CD4-positive, CD25-positive, alpha-beta regulatory T cell (primary cell): Measurements from ENCODE around the gene ADTRP. TPM values are rescaled to one million over a fixed set of nuclear protein-coding genes. Genes with fewer than 3 reads are reported as not detected.

Experiments
- ATAC-seq, 2 donors: fragments of 150-1000 bp; cut with Tn5 transposase; one replicate each; pipeline ENCODE4 v1.10.0; 2021; ENCODE audit warnings: low read depth in 2 of 2, moderate number of reproducible peaks in 2 of 2, moderate library complexity in 1 of 2
- DNase-seq, 3 donors: peaks; one replicate each; pipeline versions ENCODE4 v3.0.0 to v3.0.0-alpha.2; 2012 to 2022; ENCODE audit warnings: mixed read lengths in 1 of 3
- H3K27ac ChIP-seq: one replicate; pipeline ENCODE4 v1.7.0; 2013; ENCODE audit warnings: mild to moderate bottlenecking, low read length; ENCODE audit not compliant: insufficient read depth, poor library complexity, severe bottlenecking
- H3K27me3 ChIP-seq: one replicate; pipeline ENCODE4 v1.7.0; 2013; ENCODE audit warnings: low read length; ENCODE audit not compliant: control insufficient read depth, insufficient read depth
- H3K36me3 ChIP-seq: one replicate; pipeline ENCODE4 v1.7.0; 2013; ENCODE audit warnings: mild to moderate bottlenecking, low read length, moderate library complexity; ENCODE audit not compliant: control insufficient read depth, insufficient read depth
- H3K4me1 ChIP-seq: 2 replicates; pipeline ENCODE4 v1.7.0; 2013; ENCODE audit warnings: mild to moderate bottlenecking, low read length; ENCODE audit not compliant: insufficient read depth, control insufficient read depth, poor library complexity, severe bottlenecking
- H3K4me3 ChIP-seq: one replicate; pipeline ENCODE4 v1.7.0; 2013; ENCODE audit warnings: low read depth, mild to moderate bottlenecking, low read length, moderate library complexity
- H3K9me3 ChIP-seq, 2 experiments: 1 replicate in 1 of 2; 2 replicates in 1 of 2; pipeline ENCODE4 v1.7.0; 2013; ENCODE audit warnings: low read length in 2 of 2, mild to moderate bottlenecking in 1 of 2, moderate library complexity in 1 of 2; ENCODE audit not compliant: control insufficient read depth in 2 of 2
- H3K27ac Mint-ChIP-seq, 3 donors: one replicate each; pipeline ENCODE4 v1.8.0; 2020 to 2022; ENCODE audit warnings: mild to moderate bottlenecking in 3 of 3, mixed read lengths in 3 of 3, moderate library complexity in 2 of 3
- H3K27me3 Mint-ChIP-seq: one replicate; pipeline ENCODE4 v1.8.0; 2022; ENCODE audit warnings: mild to moderate bottlenecking, mixed read lengths
- H3K36me3 Mint-ChIP-seq: one replicate; pipeline ENCODE4 v1.8.0; 2020; ENCODE audit warnings: mixed read lengths
- H3K4me1 Mint-ChIP-seq, 4 donors: one replicate each; pipeline ENCODE4 v1.8.0; 2020 to 2022; ENCODE audit warnings: mixed read lengths in 4 of 4, mild to moderate bottlenecking in 1 of 4
- H3K4me3 Mint-ChIP-seq, 4 donors: one replicate each; pipeline ENCODE4 v1.8.0; 2020 to 2022; ENCODE audit warnings: mild to moderate bottlenecking in 4 of 4, mixed read lengths in 4 of 4, moderate library complexity in 3 of 4
- H3K9me3 Mint-ChIP-seq, 7 donors: one replicate each; pipeline ENCODE4 v1.8.0; 2020 to 2022; ENCODE audit warnings: mixed read lengths in 7 of 7, mild to moderate bottlenecking in 3 of 7, moderate library complexity in 2 of 7
- polyA plus RNA-seq, 4 donors: library from polyadenylated mRNA; unstranded; fragments of 300-500 nt; fragmentation: Illumina TruSeq; gene quantifications; one replicate each; pipeline ENCODE4 v1.2.3, GENCODE V29; 2021
- total RNA-seq: library from RNA; stranded (reverse); gene quantifications from one replicate; pipeline ENCODE4 v1.2.3, GENCODE V29; 2022

The ADTRP gene
- total and polyA plus RNA-seq, 5 donors from 2014 or later = 27.3 to 41.7 (median 40.9) TPM

GRCh38 chr6:11772109-11772825, 6.3 kb downstream of the ADTRP start:
- Mint-ChIP-seq H3K36me3 (no peaks in the 10 kb centered on the region), H3K4me3 (no peak overlapping the region), H3K27ac (no peak overlapping the region), H3K4me1 (peaks cover 0 to 15% (median 6%) of the 10 kb centered on the region in 4 donors), H3K9me3 (no peaks in the 10 kb centered on the region), H3K27me3 (peaks cover 4% of the 10 kb centered on the region)
- Histone ChIP-seq H3K4me3 (no peak overlapping the region), H3K9me3 (no peaks in the 10 kb centered on the region), H3K36me3 (no peaks in the 10 kb centered on the region), H3K4me1 (no peaks in the 10 kb centered on the region), H3K27me3 (no peaks in the 10 kb centered on the region), H3K27ac (no peak overlapping the region)
- DNase-seq (no peak), ATAC-seq (no peak)

GRCh38 chr6:11771473-11772048, 7.0 kb downstream of the ADTRP start:
- Mint-ChIP-seq H3K9me3 (no peaks in the 10 kb centered on the region), H3K4me1 (peaks cover 0 to 14% (median 6%) of the 10 kb centered on the region in 4 donors), H3K36me3 (no peaks in the 10 kb centered on the region), H3K4me3 (no peak overlapping the region), H3K27me3 (peaks cover 4% of the 10 kb centered on the region), H3K27ac (no peak overlapping the region)
- no peaks in the 10 kb centered on the region for H3K4me1 ChIP-seq
- no peaks in the 10 kb centered on the region for H3K27me3 ChIP-seq
- ATAC-seq = no peak
- no peak overlapping the region for H3K4me3 ChIP-seq
- H3K9me3 ChIP-seq = no peaks in the 10 kb centered on the region
- no peak overlapping the region for H3K27ac ChIP-seq
- H3K36me3 ChIP-seq = no peaks in the 10 kb centered on the region
- no peak for DNase-seq

DNA sequence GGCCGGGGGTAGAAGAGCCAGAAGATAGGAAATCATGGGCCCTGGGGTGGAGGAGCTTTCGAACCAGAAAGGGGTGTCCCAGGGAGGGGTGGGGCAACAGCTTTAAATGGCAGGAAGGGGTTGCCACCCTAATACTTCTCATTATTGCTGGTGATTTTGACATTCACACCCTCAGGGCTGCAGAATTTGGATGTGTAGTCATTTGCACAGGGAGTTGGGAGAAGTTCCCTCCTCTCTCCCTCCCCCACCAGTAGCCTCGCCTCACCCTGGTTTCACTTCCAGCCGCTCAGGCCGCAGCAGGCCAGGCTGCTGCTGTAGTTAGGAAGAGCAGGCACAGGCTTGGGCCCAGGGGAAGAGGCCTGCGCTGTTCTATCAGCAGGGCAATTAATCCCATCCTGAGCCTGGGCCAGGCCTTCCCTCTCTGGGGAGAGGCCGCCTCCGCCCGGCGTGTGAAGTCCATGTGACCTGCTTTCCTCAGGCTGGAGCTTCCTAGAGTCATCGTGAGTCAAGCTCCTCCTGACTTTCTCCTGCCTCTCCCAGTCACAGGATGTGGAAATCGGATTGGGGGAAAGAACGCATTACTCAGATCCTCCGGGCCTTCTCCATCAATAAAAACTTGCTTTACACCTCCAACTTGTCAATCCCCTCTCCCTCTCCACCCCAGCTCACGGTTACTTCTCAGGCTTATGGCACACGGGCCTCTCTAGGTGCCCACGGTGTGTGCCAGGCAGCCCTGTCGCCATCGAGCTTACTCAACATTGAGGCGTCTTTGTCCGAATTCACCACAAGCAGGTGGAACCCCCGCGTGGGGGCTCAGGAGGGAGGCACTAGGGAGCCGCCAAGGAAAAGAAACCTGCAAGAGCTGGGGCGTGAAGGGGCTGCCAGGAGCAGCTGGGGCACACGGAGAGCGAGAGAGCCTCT, 7.8 kb downstream of the ADTRP start:
- Histone ChIP-seq H3K36me3 (no peaks in the 10 kb centered on the region), H3K4me1 (no peaks in the 10 kb centered on the region), H3K27me3 (no peaks in the 10 kb centered on the region), H3K9me3 (no peaks in the 10 kb centered on the region), H3K27ac (no peak overlapping the region), H3K4me3 (no peak overlapping the region)
- DNase-seq (no peak), ATAC-seq (peak; percentile 18 to 22)
- Mint-ChIP-seq H3K27ac (peak overlapping the region in 1 of 3 donors; percentile 84), H3K36me3 (no peaks in the 10 kb centered on the region), H3K27me3 (peaks cover 4% of the 10 kb centered on the region), H3K4me3 (no peak overlapping the region), H3K4me1 (peaks cover 0 to 11% (median 4%) of the 10 kb centered on the region in 4 donors), H3K9me3 (no peaks in the 10 kb centered on the region)

- H3K4me3 ChIP-seq = no peak overlapping the region
- no peak overlapping the region for H3K27ac ChIP-seq
- H3K9me3 Mint-ChIP-seq = no peaks in the 10 kb centered on the region
- peaks cover 4% of the 10 kb centered on the region for H3K27me3 Mint-ChIP-seq
- no peaks in the 10 kb centered on the region for H3K4me1 ChIP-seq
- H3K27me3 ChIP-seq = no peaks in the 10 kb centered on the region
- no peaks in the 10 kb centered on the region for H3K36me3 Mint-ChIP-seq
- H3K4me1 Mint-ChIP-seq = peaks cover 0 to 11% (median 4%) of the 10 kb centered on the region in 4 donors
- ATAC-seq = no peak
- H3K4me3 Mint-ChIP-seq = no peak overlapping the region
- no peak overlapping the region for H3K27ac Mint-ChIP-seq
- H3K36me3 ChIP-seq = no peaks in the 10 kb centered on the region
- H3K9me3 ChIP-seq = no peaks in the 10 kb centered on the region
- DNase-seq = no peak
Measured at GRCh38 chr6:11769811-11770545, 8.6 kb downstream of the ADTRP start.

GRCh38 chr6:11769244-11769643, 9.4 kb downstream of the ADTRP start:
- Histone ChIP-seq H3K4me1 (peaks cover 4% of the 10 kb centered on the region), H3K4me3 (no peak overlapping the region), H3K27me3 (no peaks in the 10 kb centered on the region), H3K36me3 (no peaks in the 10 kb centered on the region), H3K27ac (no peak overlapping the region), H3K9me3 (no peaks in the 10 kb centered on the region)
- no peak for ATAC-seq
- peaks cover 5% of the 10 kb centered on the region for H3K27me3 Mint-ChIP-seq
- H3K4me3 Mint-ChIP-seq = no peak overlapping the region
- no peaks in the 10 kb centered on the region for H3K36me3 Mint-ChIP-seq
- peaks cover 0 to 12% (median 7%) of the 10 kb centered on the region in 4 donors for H3K4me1 Mint-ChIP-seq
- DNase-seq = no peak
- peak overlapping the region in 1 of 3 donors; percentile 33 for H3K27ac Mint-ChIP-seq
- no peaks in the 10 kb centered on the region for H3K9me3 Mint-ChIP-seq

DNA sequence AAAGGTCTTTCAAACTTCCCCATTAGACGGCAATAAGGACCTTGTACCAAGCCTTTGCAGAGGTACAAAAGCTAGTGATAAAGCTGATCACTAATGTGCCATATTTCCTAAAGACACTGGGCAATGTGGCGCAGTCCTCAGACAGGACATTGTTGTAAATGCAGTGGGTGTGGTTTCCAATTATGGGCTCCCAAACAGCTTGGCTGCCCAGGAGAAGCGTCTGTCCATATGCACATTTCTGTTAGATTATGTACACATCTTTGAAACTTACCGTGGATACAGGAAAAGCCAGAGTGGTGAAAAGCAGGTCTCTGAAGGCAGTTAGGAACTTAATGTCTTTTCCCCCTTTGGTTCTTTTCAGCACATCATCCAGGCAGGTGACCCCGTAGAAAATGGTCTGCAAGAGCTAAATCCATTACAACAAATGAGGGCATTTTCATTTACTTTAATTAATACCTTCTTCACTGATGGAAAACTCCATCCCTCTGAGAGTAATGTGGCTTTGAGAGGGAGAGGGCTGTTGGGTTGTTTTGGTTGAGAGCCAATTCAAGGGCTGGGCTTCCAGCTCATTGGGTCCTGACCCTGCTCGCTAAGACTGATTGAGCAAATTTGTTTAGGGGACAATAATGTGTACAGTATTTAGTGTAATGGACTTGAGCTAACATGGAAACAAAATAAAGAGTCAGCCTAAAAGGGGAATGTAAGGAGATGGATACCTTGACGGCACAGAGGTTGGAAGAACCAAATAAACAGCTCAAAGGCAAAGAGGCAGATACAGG, 10.4 kb downstream of the ADTRP start:
- ATAC-seq (no peak), DNase-seq (no peak)
- Mint-ChIP-seq H3K4me1 (peaks cover 0 to 17% (median 11%) of the 10 kb centered on the region in 4 donors), H3K36me3 (no peaks in the 10 kb centered on the region), H3K27me3 (peaks cover 9% of the 10 kb centered on the region), H3K4me3 (no peak overlapping the region), H3K27ac (no peak overlapping the region), H3K9me3 (no peaks in the 10 kb centered on the region)
- H3K9me3 ChIP-seq = no peaks in the 10 kb centered on the region
- no peak overlapping the region for H3K4me3 ChIP-seq
- H3K27ac ChIP-seq = no peak overlapping the region
- H3K4me1 ChIP-seq = peaks cover 4% of the 10 kb centered on the region
- H3K27me3 ChIP-seq = no peaks in the 10 kb centered on the region
- H3K36me3 ChIP-seq = no peaks in the 10 kb centered on the region

DNA sequence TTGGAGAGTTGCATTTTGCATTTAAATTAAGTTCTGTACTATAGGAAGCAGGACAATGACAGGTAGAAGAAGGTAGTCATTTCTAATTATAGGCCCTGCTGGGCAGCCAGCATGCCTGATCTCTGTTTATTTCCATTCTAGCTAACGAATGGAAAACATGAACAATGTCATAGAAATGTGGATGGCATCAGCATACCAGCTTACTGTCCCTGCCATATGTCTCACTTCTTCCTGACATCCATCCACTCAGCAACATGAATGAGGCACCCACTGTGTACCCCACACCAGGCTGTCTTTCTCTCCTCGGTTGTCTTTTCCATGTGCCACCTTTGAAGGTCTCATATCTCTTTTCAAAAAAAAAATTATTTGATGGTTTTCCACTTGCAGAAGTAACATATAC, 11.1 kb downstream of the ADTRP start:
- peaks cover 0 to 17% (median 12%) of the 10 kb centered on the region in 4 donors for H3K4me1 Mint-ChIP-seq
- ATAC-seq (no peak), DNase-seq (no peak)
- no peak overlapping the region for H3K27ac Mint-ChIP-seq
- H3K9me3 Mint-ChIP-seq = no peaks in the 10 kb centered on the region
- Histone ChIP-seq H3K27ac (no peak overlapping the region), H3K27me3 (no peaks in the 10 kb centered on the region), H3K4me1 (peaks cover 4% of the 10 kb centered on the region), H3K9me3 (no peaks in the 10 kb centered on the region), H3K4me3 (no peak overlapping the region), H3K36me3 (no peaks in the 10 kb centered on the region)
- H3K4me3 Mint-ChIP-seq = no peak overlapping the region
- no peaks in the 10 kb centered on the region for H3K36me3 Mint-ChIP-seq
- H3K27me3 Mint-ChIP-seq = peaks cover 9% of the 10 kb centered on the region
